Stimulated activated CD8-positive, alpha-beta memory T cell treated with anti-CD3 and anti-CD28 coated beads, Interleukin-12 subunit alpha, Interleukin-12 subunit beta, amount 100 ng/mL, for 1 hour (primary cell): ENCODE data around the gene AMDHD1.
A peak's percentile ranks its signal among the peaks of the same experiment; 100 is the strongest.

Experiments
- DNase-seq: peaks from one replicate; pipeline ENCODE4 v3.0.0-alpha.2; 2020; ENCODE audit warnings: low read depth

The AMDHD1 gene

GRCh38 chr12:95943330-95943842 is at the start of gene AMDHD1:
Gene AMDHD1, plus strand, starts transcription at chr12:95943331. Its CDS starts 68 bp downstream, at chr12:95943399.
- DNase-seq: peak; percentile 26

GRCh38 chr12:95896846-95897245 is 46.3 kb upstream of the AMDHD1 start:
- no peak for DNase-seq

- no peak for DNase-seq
Measured at GRCh38 chr12:95898081-95898480, 45.0 kb upstream of the AMDHD1 start.

GRCh38 chr12:95908573-95908972 is 34.6 kb upstream of the AMDHD1 start:
- DNase-seq: no peak

GRCh38 chr12:95909871-95910270 is 33.3 kb upstream of the AMDHD1 start:
- no peak for DNase-seq

GRCh38 chr12:95918194-95918993 is 24.7 kb upstream of the AMDHD1 start:
- peak; percentile 11 for DNase-seq

GRCh38 chr12:95919110-95919509 is 24.0 kb upstream of the AMDHD1 start:
- no peak for DNase-seq

- DNase-seq: no peak
Measured at GRCh38 chr12:95922231-95922630, 20.9 kb upstream of the AMDHD1 start.

- DNase-seq: no peak
Measured at GRCh38 chr12:95940514-95940913, 2.6 kb upstream of the AMDHD1 start.

- DNase-seq: no peak
Measured at GRCh38 chr12:95942101-95942523, 1.0 kb upstream of the AMDHD1 start.

GRCh38 chr12:95942524-95943329 is 404 bp upstream of the AMDHD1 start, which contains the start of gene CCDC38:
Gene CCDC38, minus strand, starts transcription at chr12:95942614. Its CDS starts 6,105 bp downstream, at chr12:95936509.
- DNase-seq: peak; percentile 71

GRCh38 chr12:95944108-95944704 is 1.1 kb downstream of the AMDHD1 start:
- DNase-seq: no peak

- DNase-seq: no peak
Measured at GRCh38 chr12:95949477-95950206, 6.5 kb downstream of the AMDHD1 start.

GRCh38 chr12:95951515-95951914 is 8.4 kb downstream of the AMDHD1 start:
- DNase-seq: no peak

- no peak for DNase-seq
Measured at GRCh38 chr12:95953000-95953399, 9.9 kb downstream of the AMDHD1 start.

GRCh38 chr12:95955549-95956159 is 12.5 kb downstream of the AMDHD1 start:
- no peak for DNase-seq

GRCh38 chr12:95956557-95957145 is 13.5 kb downstream of the AMDHD1 start:
- DNase-seq: no peak

GRCh38 chr12:95959107-95959506 is 16.0 kb downstream of the AMDHD1 start:
- no peak for DNase-seq

GRCh38 chr12:95960241-95960640 is 17.1 kb downstream of the AMDHD1 start:
- DNase-seq: no peak

GRCh38 chr12:95962222-95962621 is 19.1 kb downstream of the AMDHD1 start:
- no peak for DNase-seq

- no peak for DNase-seq
Measured at GRCh38 chr12:95963096-95963495, 20.0 kb downstream of the AMDHD1 start.
